RWPE1 (cell line): ENCODE measurements around the gene OR1K1.

Source experiments
- CTCF ChIA-PET: fragments of 350-600 bp; sonication (Branson Sonifier 250); formaldehyde crosslinking; extraction: SDS; loops from one replicate; lab custom pipeline; 2021; lab: Yijun Ruan, JAX
- POLR2A ChIA-PET: fragments of 400-600 bp; formaldehyde crosslinking; extraction: SDS; loops from one replicate; lab custom pipeline; 2020; ENCODE audit warnings: antibody characterized with exemption; ENCODE audit not compliant: low non-redundant PET; lab: Yijun Ruan, JAX
- DNase-seq: peaks from one replicate; pipeline ENCODE4 v3.0.0; 2012; ENCODE audit warnings: low spot score
- H3K27ac ChIP-seq: fragments of 450-650 bp; 2 replicates; pipeline ENCODE4 v1.5.1; 2017
- TF ChIP-seq, protein P1 (sequence below): fragments of 450-650 bp; conservative IDR thresholded peaks from 2 replicates; pipeline ENCODE4 v1.5.1; 2017; ENCODE audit warnings: low read depth, mild to moderate bottlenecking

OR1K1 gene

DNA sequence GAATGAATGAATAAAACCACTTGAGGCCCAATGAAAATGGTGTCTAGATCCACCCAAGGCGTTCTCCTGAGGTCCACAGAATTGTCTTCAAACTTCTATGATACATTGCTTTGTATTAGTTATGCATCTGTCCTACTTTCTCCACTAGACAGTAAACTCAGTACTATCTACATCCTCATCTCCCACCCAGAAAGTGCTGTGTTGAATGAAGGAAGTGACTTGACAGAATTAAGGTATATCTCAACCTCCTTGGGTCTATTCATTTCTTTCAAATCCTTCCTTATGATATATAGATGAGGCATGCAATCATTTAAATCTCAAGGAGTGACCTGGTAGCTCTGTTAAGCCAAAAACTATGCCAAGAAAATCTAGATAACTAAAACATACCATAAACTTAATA, 44.2 kb downstream of the OR1K1 start:
- POLR2A ChIA-PET = no interaction called here
- no peak for DNase-seq
- H3K27ac ChIP-seq = no peak overlapping the region
- TF ChIP-seq, protein P1, sequence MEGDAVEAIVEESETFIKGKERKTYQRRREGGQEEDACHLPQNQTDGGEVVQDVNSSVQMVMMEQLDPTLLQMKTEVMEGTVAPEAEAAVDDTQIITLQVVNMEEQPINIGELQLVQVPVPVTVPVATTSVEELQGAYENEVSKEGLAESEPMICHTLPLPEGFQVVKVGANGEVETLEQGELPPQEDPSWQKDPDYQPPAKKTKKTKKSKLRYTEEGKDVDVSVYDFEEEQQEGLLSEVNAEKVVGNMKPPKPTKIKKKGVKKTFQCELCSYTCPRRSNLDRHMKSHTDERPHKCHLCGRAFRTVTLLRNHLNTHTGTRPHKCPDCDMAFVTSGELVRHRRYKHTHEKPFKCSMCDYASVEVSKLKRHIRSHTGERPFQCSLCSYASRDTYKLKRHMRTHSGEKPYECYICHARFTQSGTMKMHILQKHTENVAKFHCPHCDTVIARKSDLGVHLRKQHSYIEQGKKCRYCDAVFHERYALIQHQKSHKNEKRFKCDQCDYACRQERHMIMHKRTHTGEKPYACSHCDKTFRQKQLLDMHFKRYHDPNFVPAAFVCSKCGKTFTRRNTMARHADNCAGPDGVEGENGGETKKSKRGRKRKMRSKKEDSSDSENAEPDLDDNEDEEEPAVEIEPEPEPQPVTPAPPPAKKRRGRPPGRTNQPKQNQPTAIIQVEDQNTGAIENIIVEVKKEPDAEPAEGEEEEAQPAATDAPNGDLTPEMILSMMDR = no peak
- CTCF ChIA-PET = interaction anchor here (0.6 kb wide), 2 partner anchors 590 to 997 kb away, joined by 3 to 4 read pairs; no protein-coding TSS in a partner anchor

DNA sequence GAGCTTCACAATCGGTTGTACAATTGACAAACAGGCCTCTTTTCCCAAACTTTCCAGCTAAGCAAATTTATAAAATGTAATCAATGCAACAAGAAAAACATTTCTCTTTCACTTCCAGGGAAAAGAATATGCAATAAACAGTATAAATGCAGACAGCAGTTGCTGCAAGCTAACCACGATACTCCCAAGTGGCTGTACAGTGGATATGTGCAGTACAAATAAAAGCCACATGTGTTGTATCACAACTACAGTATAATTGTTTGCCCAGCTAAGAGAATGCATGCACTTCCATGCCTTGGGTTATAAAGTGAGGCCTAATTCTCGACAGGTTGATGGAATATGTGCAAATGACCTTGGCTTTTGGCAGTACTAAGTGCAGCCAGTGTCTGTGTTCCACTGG, 45.2 kb downstream of the OR1K1 start:
- POLR2A ChIA-PET = no interaction called here
- CTCF ChIA-PET = no interaction called here
- no peak overlapping the region for H3K27ac ChIP-seq
- no peak for DNase-seq
- TF ChIP-seq, protein P1 = no peak

GRCh38 chr9:122846371-122846940, 46.5 kb downstream of the OR1K1 start:
- TF ChIP-seq, protein P1 = no peak
- ChIA-PET CTCF (no interaction called here), POLR2A (no interaction called here)
- no peak for DNase-seq
- no peak overlapping the region for H3K27ac ChIP-seq

- no peak for DNase-seq
- TF ChIP-seq, protein P1 = no peak
- CTCF ChIA-PET = interaction anchor here (0.7 kb wide), 1 partner anchor 501 kb away, joined by 4 read pairs; no protein-coding TSS in a partner anchor
- no peak overlapping the region for H3K27ac ChIP-seq
- POLR2A ChIA-PET = no interaction called here
Measured at GRCh38 chr9:122848256-122848943, 48.5 kb downstream of the OR1K1 start.
